T-helper 2 cell treated with Interferon-gamma antibody and Interleukin-4, amounts not matched to agents 100 ng/mL and 5 ng/mL, for 36 hours (primary cell): ENCODE data around the gene PARP12. TPM values are rescaled to one million over a fixed set of nuclear protein-coding genes. Genes with fewer than 3 reads are reported as not detected.

Experiments
- intact Hi-C: fragments of 100-400 bp; cut with micrococcal nuclease; formaldehyde crosslinking; loops from one replicate; pipeline ENCODE4 v1.15.1; 2023
- total RNA-seq: library from RNA; stranded (reverse); gene quantifications from 2 replicates; pipeline ENCODE4 v1.2.3, GENCODE V29; 2022

The PARP12 gene
- total RNA-seq, 1 donor from 2014 or later, result 125 TPM

DNA sequence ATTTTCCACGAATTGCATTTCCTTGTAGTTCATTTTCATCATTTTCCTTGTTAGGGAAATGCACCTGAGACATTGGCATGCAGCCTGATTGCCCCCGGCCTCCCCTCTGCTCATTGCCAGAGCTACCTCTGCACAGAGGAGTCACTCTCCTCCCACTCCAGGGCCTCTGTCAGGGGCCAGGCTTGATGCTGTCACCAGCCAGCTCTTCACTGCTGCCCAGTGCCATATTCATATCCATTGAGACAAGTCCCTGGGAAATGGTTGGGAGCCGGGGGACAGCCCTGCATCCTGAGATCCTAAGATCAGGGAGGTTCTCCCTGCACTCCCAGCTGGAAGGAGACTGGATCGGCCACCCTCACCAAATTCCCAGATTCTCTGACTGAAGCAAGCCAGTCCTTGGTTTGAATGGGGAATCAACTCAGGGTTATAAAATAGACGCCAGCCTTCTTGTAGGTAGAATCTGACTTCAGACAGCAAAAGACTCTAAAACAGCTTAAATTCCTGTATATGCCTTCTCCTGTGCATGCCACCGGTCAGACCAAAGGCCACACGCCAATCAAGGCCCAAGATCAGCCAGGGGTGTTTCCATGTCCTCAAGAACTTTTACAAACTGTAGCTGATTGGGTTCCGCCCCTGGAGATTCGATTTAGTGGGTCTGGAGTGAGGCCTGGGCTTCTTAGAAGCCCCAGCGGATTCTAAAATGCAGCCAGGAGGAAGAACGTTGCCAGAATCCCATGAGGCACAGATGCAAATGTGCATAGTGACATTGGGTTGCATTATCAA lies 86.5 kb downstream of the PARP12 start:
- intact Hi-C loops, result no loop called here

- intact Hi-C loops, result no loop called here
Measured at GRCh38 chr7:139974179-139974811, 88.5 kb downstream of the PARP12 start.

Other genes starting within 250 kb of the PARP12 start
- 3.8 and 4.4 TPM in 2 replicates for gene TBXAS1, start 233.7 kb downstream of the PARP12 start, total RNA-seq
- 11.8 and 13.4 TPM in 2 replicates for gene KDM7A, start 114.0 kb upstream of the PARP12 start, total RNA-seq